Thoracic aorta (tissue), 2 donors: ENCODE results near the gene CPNE7. TPM values are rescaled to one million over a fixed set of nuclear protein-coding genes. Genes with fewer than 3 reads are reported as not detected.
A peak's percentile ranks its signal among the peaks of the same experiment; 100 is the strongest.

Experiments used
- ATAC-seq: fragments of 150-250 bp; one replicate; pipeline ENCODE4 v1.8.0; 2017; ENCODE audit warnings: low read depth; ENCODE audit not compliant: insufficient number of reproducible peaks, low FRiP score
- DNase-seq: peaks from one replicate; pipeline ENCODE4 v3.0.0-alpha.2; 2020; ENCODE audit warnings: low spot score
- H3K27ac ChIP-seq, 2 donors: fragments of 200-600 bp; sonication (generic); 1 replicate in 1 of 2; 2 replicates in 1 of 2; pipeline ENCODE4 v1.5.1; 2016; ENCODE audit warnings: mild to moderate bottlenecking in 2 of 2, moderate library complexity in 2 of 2
- H3K27me3 ChIP-seq: fragments of 200-600 bp; sonication (generic); replicated peaks from 2 replicates; pipeline ENCODE4 v1.6.0; 2016; ENCODE audit warnings: mild to moderate bottlenecking; ENCODE audit not compliant: insufficient read depth
- H3K36me3 ChIP-seq: fragments of 200-600 bp; sonication (generic); one replicate; pipeline ENCODE4 v1.5.1; 2016
- H3K4me1 ChIP-seq, 2 donors: fragments of 200-600 bp; sonication (generic); 1 replicate in 1 of 2; 2 replicates in 1 of 2; pipeline versions ENCODE4 v1.5.1 to v1.6.0; 2016; ENCODE audit warnings: low read depth in 2 of 2, mild to moderate bottlenecking in 1 of 2; ENCODE audit not compliant: control insufficient read depth in 1 of 2
- H3K4me3 ChIP-seq: fragments of 200-600 bp; sonication (generic); 2 replicates; pipeline ENCODE4 v1.5.1; 2016; ENCODE audit warnings: mild to moderate bottlenecking
- H3K9me3 ChIP-seq: fragments of 200-600 bp; sonication (generic); 2 replicates; pipeline ENCODE4 v1.5.1; 2016
- total RNA-seq, 2 donors: library from RNA; depleted of rRNA; stranded (reverse); fragments of >200 nt; gene quantifications; one replicate each; pipeline versions ENCODE4 v1.1.0 to v1.2.3, GENCODE V29; 2016
- TF ChIP-seq, protein P1 (sequence below): fragments of 200-600 bp; sonication (generic); IDR thresholded peaks from one replicate; pipeline ENCODE4 v1.5.1; 2019; ENCODE audit warnings: antibody characterized with exemption

CPNE7 gene
- total RNA-seq, 2 donors from 2014 or later: not detected

DNA sequence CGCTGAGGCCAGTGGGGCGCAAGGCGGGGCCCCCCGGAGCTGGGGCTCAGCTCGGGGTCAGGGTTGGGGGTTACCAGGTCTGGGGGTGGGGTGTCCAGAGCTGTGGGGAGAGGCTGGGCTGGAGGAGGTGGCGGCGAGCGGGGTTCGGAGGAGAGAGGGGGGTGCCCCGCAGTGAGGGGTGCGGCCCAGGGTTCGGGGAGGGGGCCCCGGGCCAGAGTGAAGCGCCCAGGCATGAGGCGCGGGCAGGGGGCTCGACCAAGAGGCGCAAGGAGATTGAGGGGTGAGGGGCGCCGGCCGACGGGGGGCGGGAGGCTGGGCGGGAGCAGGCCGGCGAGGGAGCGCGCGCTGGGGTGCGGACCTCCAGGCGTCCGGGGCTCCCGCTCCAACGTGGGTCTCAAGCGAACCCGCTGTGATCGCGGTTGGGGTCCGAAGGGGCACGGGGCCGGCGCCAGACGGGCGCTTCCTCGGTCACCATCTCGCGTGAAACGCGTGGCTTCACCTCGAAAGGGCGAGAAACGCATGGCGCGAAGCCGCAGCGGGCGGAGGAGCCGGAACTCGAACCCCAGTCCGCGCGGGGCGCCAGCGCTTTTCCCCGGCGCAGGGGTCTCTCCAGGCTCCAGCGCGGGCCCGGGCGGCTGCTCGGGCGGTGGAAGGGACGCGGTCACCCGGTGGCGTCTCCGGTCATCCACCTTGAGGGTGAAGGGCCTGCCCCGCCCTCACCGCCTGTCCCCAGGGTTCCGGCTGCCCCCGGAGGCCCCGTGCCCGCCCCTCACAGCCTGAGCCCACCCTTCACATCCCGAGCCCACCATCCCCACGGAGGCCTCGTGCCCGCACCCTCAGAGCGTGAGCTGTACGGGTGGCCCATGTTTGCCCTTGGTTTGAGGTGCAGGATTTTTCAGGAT lies 846 bp downstream of the CPNE7 start:
- TF ChIP-seq, protein P1, sequence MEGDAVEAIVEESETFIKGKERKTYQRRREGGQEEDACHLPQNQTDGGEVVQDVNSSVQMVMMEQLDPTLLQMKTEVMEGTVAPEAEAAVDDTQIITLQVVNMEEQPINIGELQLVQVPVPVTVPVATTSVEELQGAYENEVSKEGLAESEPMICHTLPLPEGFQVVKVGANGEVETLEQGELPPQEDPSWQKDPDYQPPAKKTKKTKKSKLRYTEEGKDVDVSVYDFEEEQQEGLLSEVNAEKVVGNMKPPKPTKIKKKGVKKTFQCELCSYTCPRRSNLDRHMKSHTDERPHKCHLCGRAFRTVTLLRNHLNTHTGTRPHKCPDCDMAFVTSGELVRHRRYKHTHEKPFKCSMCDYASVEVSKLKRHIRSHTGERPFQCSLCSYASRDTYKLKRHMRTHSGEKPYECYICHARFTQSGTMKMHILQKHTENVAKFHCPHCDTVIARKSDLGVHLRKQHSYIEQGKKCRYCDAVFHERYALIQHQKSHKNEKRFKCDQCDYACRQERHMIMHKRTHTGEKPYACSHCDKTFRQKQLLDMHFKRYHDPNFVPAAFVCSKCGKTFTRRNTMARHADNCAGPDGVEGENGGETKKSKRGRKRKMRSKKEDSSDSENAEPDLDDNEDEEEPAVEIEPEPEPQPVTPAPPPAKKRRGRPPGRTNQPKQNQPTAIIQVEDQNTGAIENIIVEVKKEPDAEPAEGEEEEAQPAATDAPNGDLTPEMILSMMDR: no peak
- H3K36me3 ChIP-seq: no peaks in the 10 kb centered on the region
- peaks cover 4% of the 10 kb centered on the region for H3K27me3 ChIP-seq
- peaks cover 11 to 17% of the 10 kb centered on the region in 2 donors for H3K4me1 ChIP-seq
- DNase-seq: no peak
- no peak overlapping the region for H3K27ac ChIP-seq
- H3K4me3 ChIP-seq: peak overlapping the region; percentile 38
- no peak for ATAC-seq
- no peaks in the 10 kb centered on the region for H3K9me3 ChIP-seq

DNA sequence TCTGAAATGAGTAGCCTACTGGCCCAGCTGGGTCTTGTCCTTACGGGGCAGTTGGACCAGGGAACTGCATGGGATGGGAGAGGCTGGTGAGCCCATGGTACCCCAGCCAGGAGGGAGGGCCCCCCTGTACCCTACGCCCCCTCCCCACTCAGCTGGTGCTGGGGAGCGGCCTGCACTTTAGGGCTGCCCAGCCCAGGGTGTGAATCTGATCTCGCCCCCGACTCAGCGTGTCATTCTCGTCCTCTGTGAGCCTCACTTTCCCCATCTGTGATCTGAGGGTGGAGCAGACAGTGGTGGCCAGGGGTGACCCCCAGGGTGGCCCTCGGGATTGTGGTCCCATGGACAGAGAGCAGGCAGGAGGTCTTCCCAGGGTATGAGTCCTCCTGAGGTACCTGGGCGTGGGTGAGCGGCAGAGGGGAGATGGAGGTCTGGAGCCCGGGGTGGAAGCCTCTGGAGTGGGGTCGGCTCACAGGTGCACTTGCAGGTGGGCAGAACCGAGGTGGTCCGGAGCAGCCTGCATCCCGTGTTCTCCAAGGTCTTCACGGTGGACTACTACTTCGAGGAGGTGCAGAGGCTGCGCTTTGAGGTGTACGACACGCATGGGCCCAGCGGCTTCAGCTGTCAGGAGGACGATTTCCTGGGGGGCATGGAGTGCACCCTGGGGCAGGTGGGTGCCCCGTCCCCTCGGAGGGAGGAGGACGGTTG lies 1.6 kb downstream of the CPNE7 start:
- ATAC-seq: no peak
- no peaks in the 10 kb centered on the region for H3K36me3 ChIP-seq
- no peaks in the 10 kb centered on the region for H3K9me3 ChIP-seq
- TF ChIP-seq, protein P1: no peak
- H3K4me3 ChIP-seq: no peak overlapping the region
- H3K27ac ChIP-seq: no peak overlapping the region
- peaks cover 4% of the 10 kb centered on the region for H3K27me3 ChIP-seq
- peaks cover 11 to 17% of the 10 kb centered on the region in 2 donors for H3K4me1 ChIP-seq
- DNase-seq: no peak

DNA sequence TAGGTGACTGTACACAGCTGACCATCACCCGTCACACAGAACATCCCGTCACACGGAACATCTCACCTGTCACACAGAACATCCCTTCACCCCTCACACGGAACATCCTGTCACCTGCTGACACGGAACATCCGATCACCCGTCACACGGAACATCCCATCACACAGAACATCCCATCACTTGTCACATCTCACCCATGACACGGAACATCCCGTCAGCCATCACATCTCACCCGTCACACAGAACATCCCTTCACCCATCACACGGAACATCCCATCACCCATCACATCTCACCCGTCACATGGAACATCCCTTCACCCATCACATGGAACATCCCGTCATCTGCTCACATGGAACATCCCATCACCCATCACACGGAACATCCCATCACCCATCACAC lies 3.8 kb downstream of the CPNE7 start:
- peaks cover 10 to 16% of the 10 kb centered on the region in 2 donors for H3K4me1 ChIP-seq
- peaks cover 4% of the 10 kb centered on the region for H3K27me3 ChIP-seq
- no peak overlapping the region for H3K27ac ChIP-seq
- no peak overlapping the region for H3K4me3 ChIP-seq
- ATAC-seq (no peak), DNase-seq (no peak)
- H3K9me3 ChIP-seq: no peaks in the 10 kb centered on the region
- TF ChIP-seq, protein P1: no peak
- no peaks in the 10 kb centered on the region for H3K36me3 ChIP-seq

DNA sequence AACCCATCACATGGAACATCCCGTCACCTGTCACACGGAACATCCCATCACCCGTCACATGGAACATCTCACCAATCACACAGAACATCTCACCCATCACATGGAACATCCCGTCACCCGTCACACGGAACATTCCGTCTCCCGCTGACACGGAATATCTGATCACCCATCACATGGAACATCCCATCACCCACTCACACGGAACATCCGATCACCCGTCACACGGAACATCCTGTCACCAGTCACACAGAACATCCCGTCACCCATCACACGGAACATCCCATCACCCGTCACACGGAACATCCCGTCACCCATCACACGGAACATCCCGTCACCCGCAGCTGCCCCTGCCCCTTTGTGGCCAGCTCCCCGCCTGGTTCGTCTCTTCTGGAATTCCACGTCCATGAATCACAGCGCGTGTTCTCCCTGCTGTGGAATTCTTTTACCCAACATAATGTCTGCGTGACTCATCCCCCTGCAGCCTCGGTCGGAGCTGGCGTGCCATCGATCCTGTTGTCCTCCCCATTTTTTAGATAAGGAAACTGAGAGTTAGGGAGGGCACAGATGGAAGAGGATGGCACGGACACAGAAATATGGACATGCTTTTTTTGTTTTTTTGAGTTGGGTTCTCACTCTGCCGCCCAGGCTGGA lies 5.6 kb downstream of the CPNE7 start:
- H3K4me3 ChIP-seq: no peak overlapping the region
- H3K27me3 ChIP-seq: no peaks in the 10 kb centered on the region
- no peaks in the 10 kb centered on the region for H3K9me3 ChIP-seq
- H3K36me3 ChIP-seq: no peaks in the 10 kb centered on the region
- TF ChIP-seq, protein P1: no peak
- ATAC-seq (no peak), DNase-seq (no peak)
- no peak overlapping the region for H3K27ac ChIP-seq
- H3K4me1 ChIP-seq: no peaks in the 10 kb centered on the region
